Liver (tissue), 9 donors: ENCODE data around the gene PELI3. TPM values are rescaled to one million over a fixed set of nuclear protein-coding genes. Genes with fewer than 3 reads are reported as not detected.
A peak's percentile ranks its signal among the peaks of the same experiment; 100 is the strongest.

ENCODE experiments used
- DNase-seq: peaks from one replicate; pipeline ENCODE4 v3.0.0-alpha.2; 2017; ENCODE audit warnings: low spot score
- H3K27ac ChIP-seq, 2 donors: one replicate each; pipeline ENCODE4 v1.7.0; 2013; ENCODE audit warnings: inconsistent platforms in 2 of 2, low read length in 2 of 2, control low read depth in 1 of 2, low read depth in 1 of 2, mild to moderate bottlenecking in 1 of 2
- H3K27me3 ChIP-seq, 4 donors: one replicate each; pipeline versions ENCODE4 v1.6.1 to v1.7.0; 2013; ENCODE audit warnings: low read length in 3 of 4, inconsistent platforms in 1 of 4, mild to moderate bottlenecking in 1 of 4, moderate library complexity in 1 of 4; ENCODE audit not compliant: control insufficient read depth in 4 of 4, insufficient read depth in 4 of 4
- H3K36me3 ChIP-seq, 4 donors: one replicate each; pipeline versions ENCODE4 v1.6.1 to v1.7.0; 2013; ENCODE audit warnings: low read length in 3 of 4, mild to moderate bottlenecking in 3 of 4, low read depth in 1 of 4, moderate library complexity in 1 of 4; ENCODE audit not compliant: control insufficient read depth in 4 of 4, insufficient read depth in 3 of 4
- H3K4me1 ChIP-seq, 4 donors: one replicate each; pipeline versions ENCODE4 v1.6.1 to v1.7.0; 2013; ENCODE audit warnings: low read length in 3 of 4, mild to moderate bottlenecking in 3 of 4, moderate library complexity in 1 of 4; ENCODE audit not compliant: control insufficient read depth in 4 of 4, insufficient read depth in 4 of 4
- H3K4me3 ChIP-seq, 3 donors: one replicate each; pipeline versions ENCODE4 v1.6.1 to v1.7.0; 2013; ENCODE audit warnings: low read length in 3 of 3, control low read depth in 1 of 3, low read depth in 1 of 3, mild to moderate bottlenecking in 1 of 3
- H3K9ac ChIP-seq, 2 donors: one replicate each; pipeline ENCODE4 v1.7.0; 2013; ENCODE audit warnings: low read length in 2 of 2, mild to moderate bottlenecking in 2 of 2, moderate library complexity in 2 of 2, control low read depth in 1 of 2, low read depth in 1 of 2
- H3K9me3 ChIP-seq, 4 donors: one replicate each; pipeline versions ENCODE4 v1.6.1 to v1.7.0; 2013; ENCODE audit warnings: low read length in 3 of 4; ENCODE audit not compliant: control insufficient read depth in 4 of 4
- EGR1 ChIP-seq, 2 donors: IDR thresholded peaks; 2 replicates each; pipeline ENCODE4 v1.6.1; 2016 to 2018; ENCODE audit warnings: antibody characterized with exemption in 2 of 2, low read depth in 2 of 2
- FOXA1 ChIP-seq: IDR thresholded peaks from 2 replicates; pipeline ENCODE4 v1.6.1; 2016; ENCODE audit warnings: antibody characterized with exemption
- FOXA2 ChIP-seq: IDR thresholded peaks from 2 replicates; pipeline ENCODE4 v1.6.1; 2016; ENCODE audit warnings: antibody characterized with exemption
- GABPA ChIP-seq, 2 donors: IDR thresholded peaks in 1 of 2; conservative IDR thresholded peaks in 1 of 2; 2 replicates each; pipeline ENCODE4 v1.6.1; 2016; ENCODE audit warnings: antibody characterized with exemption in 2 of 2, mild to moderate bottlenecking in 1 of 2, moderate library complexity in 1 of 2
- HNF4A ChIP-seq, 2 donors: conservative IDR thresholded peaks; 2 replicates each; pipeline ENCODE4 v1.6.1; 2016; ENCODE audit warnings: antibody characterized with exemption in 2 of 2, mild to moderate bottlenecking in 2 of 2
- HNF4G ChIP-seq: IDR thresholded peaks from 2 replicates; pipeline ENCODE4 v1.6.1; 2016; ENCODE audit warnings: antibody characterized with exemption
- JUND ChIP-seq, 2 donors: IDR thresholded peaks; 2 replicates each; pipeline ENCODE4 v1.6.1; 2016; ENCODE audit warnings: antibody characterized with exemption in 2 of 2
- NR2F2 ChIP-seq: IDR thresholded peaks from 2 replicates; pipeline ENCODE4 v1.6.1; 2016; ENCODE audit warnings: antibody characterized with exemption
- RAD21 ChIP-seq, 2 donors: IDR thresholded peaks; 2 replicates each; pipeline ENCODE4 v1.6.1; 2016; ENCODE audit warnings: antibody characterized with exemption in 2 of 2, mild to moderate bottlenecking in 2 of 2
- RXRA ChIP-seq, 2 donors: IDR thresholded peaks; 2 replicates each; pipeline ENCODE4 v1.6.1; 2017 to 2018; ENCODE audit warnings: antibody characterized with exemption in 2 of 2, mild to moderate bottlenecking in 1 of 2
- SP1 ChIP-seq: IDR thresholded peaks from 2 replicates; pipeline ENCODE4 v1.6.1; 2018; ENCODE audit warnings: antibody characterized with exemption, mild to moderate bottlenecking
- TAF1 ChIP-seq: conservative IDR thresholded peaks from 2 replicates; pipeline ENCODE4 v1.6.1; 2016; ENCODE audit warnings: antibody characterized with exemption, mild to moderate bottlenecking
- YY1 ChIP-seq: IDR thresholded peaks from 2 replicates; pipeline ENCODE4 v1.6.1; 2016; ENCODE audit warnings: antibody characterized with exemption, mild to moderate bottlenecking
- WGBS: extraction: QIAGEN DNeasy Blood & Tissue Kit; methylation state at CpG from one replicate; pipeline ENCODE4 v1.1.7; 2013; 5-methylcytosine and 5-hydroxymethylcytosine counted together
- polyA plus RNA-seq, 2 donors: library from polyadenylated mRNA; stranded (reverse) in 1 of 2; unstranded in 1 of 2; fragments of 200-250 nt in 1 of 2; fragments of >200 nt in 1 of 2; fragmentation: Nextera tagmentation in 1 of 2; extraction: Ambion mirVana in 1 of 2; gene quantifications; one replicate each; pipeline versions ENCODE4 v1.2.1 to v1.2.3, GENCODE V29; 2013 to 2015
- total RNA-seq, 2 donors: library from RNA; depleted of rRNA; stranded (reverse); fragments of >200 nt; gene quantifications; one replicate each; pipeline ENCODE4 v1.2.3, GENCODE V29; 2014
- TF ChIP-seq, protein P1 (sequence below): IDR thresholded peaks from 2 replicates; pipeline ENCODE4 v1.6.1; 2016; ENCODE audit warnings: antibody characterized with exemption
- TF ChIP-seq, protein P2 (sequence below): IDR thresholded peaks from 2 replicates; pipeline ENCODE4 v1.6.1; 2016; ENCODE audit warnings: antibody characterized with exemption, mild to moderate bottlenecking
- TF ChIP-seq, protein P3 (sequence below): IDR thresholded peaks from 2 replicates; pipeline ENCODE4 v1.6.1; 2016; ENCODE audit warnings: antibody characterized with exemption
- TF ChIP-seq, protein P4 (sequence below): IDR thresholded peaks from 2 replicates; pipeline ENCODE4 v1.6.1; 2016; ENCODE audit warnings: antibody characterized with exemption
- TF ChIP-seq, protein P5 (sequence below): fragments of 150-350 bp; IDR thresholded peaks from 2 replicates; pipeline ENCODE4 v1.5.1; 2017; ENCODE audit warnings: improper control_type of control experiment, low read depth, low read length; ENCODE audit not compliant: missing input control
- donor health status: healthy.
- donor health status: healthy.
- donor health status: healthy.
- donor health status: healthy.
- donor health status: healthy.

The PELI3 gene
- total and polyA plus RNA-seq, 4 donors: 1.7 to 5.4 (median 2.1) TPM

DNA sequence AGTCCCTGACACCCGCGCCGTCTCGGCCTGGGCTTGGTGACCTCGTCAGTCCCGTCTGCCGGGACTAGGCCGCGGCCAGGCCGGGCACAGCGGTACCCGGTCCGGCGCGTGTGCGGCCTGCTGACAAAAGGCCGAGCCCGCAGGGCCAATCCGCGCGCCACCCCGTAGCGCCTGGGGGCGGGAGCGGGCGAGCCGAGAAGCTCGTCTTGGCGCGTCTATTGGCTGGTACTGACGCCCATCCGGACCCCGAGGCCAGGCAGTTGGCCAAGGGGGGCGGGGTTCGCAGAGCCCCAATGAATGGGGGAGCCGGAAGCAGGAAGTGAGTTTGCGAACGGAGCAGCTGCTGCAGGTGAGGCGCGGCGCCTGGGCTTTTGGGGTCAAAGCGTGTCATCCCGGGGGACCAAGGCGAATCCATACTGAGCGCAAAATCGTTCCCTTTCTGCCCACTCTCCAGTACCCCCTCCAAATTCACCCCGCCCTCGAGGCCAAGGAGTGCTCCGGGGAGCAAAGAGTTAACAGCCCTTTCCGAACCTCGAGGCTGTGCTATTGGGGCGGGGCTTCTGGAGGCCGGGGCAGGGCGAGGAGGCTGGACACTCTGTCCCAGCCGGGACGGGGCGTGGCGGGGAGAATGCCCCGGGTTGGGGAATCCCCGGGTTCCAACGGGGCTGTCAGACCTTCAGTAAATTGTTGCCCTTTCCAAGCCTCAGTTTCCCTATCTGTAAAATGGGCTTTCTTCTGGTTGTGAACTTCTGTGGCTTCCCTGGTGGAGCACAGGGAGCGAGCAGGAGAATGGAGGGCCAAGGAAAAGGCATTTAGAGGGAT, 13.6 kb downstream of the PELI3 start, which contains the start of gene DPP3:
TSS of gene DPP3 (plus strand) at position 318 of the 822 bp plus-strand sequence. CDS start 1,767 bp downstream, outside the sequence.
- 1% methylated on average over 62 of the region's 62 CpGs for WGBS
- peaks cover 2 to 16% (median 13%) of the 10 kb centered on the region in 4 donors for H3K4me1 ChIP-seq
- peak within 1 kb of the TSS; percentile 76 to 81 for H3K9ac ChIP-seq
- peak; percentile 96 for DNase-seq
- no peaks in the 10 kb centered on the region for H3K27me3 ChIP-seq
- peak within 1 kb of the TSS; percentile 70 to 88 (median 87) for H3K4me3 ChIP-seq
- TF ChIP-seq HNF4G (no peak), EGR1 (IDR thresholded peaks at IDR 0.05; ENCODE audit: low read depth in 2 of 2) (no peak), SP1 (peak; percentile 83), HNF4A (conservative IDR thresholded peaks at IDR 0.05) (peak in 1 of 2 donors; percentile 28), FOXA2 (no peak), RAD21 (IDR thresholded peaks at IDR 0.05) (no peak), GABPA (IDR thresholded peaks at IDR 0.05 in 1 of 2, conservative IDR thresholded peaks at IDR 0.05 in 1 of 2) (peak; percentile 61 to 89), YY1 (peak; percentile 42), RXRA (IDR thresholded peaks at IDR 0.05) (peak; percentile 51 to 80), FOXA1 (no peak), TAF1 (no peak), JUND (IDR thresholded peaks at IDR 0.05) (no peak), NR2F2 (no peak)
- TF ChIP-seq, protein P1, sequence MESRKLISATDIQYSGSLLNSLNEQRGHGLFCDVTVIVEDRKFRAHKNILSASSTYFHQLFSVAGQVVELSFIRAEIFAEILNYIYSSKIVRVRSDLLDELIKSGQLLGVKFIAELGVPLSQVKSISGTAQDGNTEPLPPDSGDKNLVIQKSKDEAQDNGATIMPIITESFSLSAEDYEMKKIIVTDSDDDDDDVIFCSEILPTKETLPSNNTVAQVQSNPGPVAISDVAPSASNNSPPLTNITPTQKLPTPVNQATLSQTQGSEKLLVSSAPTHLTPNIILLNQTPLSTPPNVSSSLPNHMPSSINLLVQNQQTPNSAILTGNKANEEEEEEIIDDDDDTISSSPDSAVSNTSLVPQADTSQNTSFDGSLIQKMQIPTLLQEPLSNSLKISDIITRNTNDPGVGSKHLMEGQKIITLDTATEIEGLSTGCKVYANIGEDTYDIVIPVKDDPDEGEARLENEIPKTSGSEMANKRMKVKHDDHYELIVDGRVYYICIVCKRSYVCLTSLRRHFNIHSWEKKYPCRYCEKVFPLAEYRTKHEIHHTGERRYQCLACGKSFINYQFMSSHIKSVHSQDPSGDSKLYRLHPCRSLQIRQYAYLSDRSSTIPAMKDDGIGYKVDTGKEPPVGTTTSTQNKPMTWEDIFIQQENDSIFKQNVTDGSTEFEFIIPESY: no peak
- TF ChIP-seq, protein P2, sequence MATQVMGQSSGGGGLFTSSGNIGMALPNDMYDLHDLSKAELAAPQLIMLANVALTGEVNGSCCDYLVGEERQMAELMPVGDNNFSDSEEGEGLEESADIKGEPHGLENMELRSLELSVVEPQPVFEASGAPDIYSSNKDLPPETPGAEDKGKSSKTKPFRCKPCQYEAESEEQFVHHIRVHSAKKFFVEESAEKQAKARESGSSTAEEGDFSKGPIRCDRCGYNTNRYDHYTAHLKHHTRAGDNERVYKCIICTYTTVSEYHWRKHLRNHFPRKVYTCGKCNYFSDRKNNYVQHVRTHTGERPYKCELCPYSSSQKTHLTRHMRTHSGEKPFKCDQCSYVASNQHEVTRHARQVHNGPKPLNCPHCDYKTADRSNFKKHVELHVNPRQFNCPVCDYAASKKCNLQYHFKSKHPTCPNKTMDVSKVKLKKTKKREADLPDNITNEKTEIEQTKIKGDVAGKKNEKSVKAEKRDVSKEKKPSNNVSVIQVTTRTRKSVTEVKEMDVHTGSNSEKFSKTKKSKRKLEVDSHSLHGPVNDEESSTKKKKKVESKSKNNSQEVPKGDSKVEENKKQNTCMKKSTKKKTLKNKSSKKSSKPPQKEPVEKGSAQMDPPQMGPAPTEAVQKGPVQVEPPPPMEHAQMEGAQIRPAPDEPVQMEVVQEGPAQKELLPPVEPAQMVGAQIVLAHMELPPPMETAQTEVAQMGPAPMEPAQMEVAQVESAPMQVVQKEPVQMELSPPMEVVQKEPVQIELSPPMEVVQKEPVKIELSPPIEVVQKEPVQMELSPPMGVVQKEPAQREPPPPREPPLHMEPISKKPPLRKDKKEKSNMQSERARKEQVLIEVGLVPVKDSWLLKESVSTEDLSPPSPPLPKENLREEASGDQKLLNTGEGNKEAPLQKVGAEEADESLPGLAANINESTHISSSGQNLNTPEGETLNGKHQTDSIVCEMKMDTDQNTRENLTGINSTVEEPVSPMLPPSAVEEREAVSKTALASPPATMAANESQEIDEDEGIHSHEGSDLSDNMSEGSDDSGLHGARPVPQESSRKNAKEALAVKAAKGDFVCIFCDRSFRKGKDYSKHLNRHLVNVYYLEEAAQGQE: peak; percentile 60
- TF ChIP-seq, protein P3, sequence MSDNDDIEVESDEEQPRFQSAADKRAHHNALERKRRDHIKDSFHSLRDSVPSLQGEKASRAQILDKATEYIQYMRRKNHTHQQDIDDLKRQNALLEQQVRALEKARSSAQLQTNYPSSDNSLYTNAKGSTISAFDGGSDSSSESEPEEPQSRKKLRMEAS: peak; percentile 79
- TF ChIP-seq, protein P4, sequence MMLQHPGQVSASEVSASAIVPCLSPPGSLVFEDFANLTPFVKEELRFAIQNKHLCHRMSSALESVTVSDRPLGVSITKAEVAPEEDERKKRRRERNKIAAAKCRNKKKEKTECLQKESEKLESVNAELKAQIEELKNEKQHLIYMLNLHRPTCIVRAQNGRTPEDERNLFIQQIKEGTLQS: no peak
- TF ChIP-seq, protein P5, sequence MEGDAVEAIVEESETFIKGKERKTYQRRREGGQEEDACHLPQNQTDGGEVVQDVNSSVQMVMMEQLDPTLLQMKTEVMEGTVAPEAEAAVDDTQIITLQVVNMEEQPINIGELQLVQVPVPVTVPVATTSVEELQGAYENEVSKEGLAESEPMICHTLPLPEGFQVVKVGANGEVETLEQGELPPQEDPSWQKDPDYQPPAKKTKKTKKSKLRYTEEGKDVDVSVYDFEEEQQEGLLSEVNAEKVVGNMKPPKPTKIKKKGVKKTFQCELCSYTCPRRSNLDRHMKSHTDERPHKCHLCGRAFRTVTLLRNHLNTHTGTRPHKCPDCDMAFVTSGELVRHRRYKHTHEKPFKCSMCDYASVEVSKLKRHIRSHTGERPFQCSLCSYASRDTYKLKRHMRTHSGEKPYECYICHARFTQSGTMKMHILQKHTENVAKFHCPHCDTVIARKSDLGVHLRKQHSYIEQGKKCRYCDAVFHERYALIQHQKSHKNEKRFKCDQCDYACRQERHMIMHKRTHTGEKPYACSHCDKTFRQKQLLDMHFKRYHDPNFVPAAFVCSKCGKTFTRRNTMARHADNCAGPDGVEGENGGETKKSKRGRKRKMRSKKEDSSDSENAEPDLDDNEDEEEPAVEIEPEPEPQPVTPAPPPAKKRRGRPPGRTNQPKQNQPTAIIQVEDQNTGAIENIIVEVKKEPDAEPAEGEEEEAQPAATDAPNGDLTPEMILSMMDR: no peak
- peaks cover 0 to 10% (median 3%) of the 10 kb centered on the region in 4 donors for H3K36me3 ChIP-seq
- peak within 1 kb of the TSS; percentile 78 to 87 for H3K27ac ChIP-seq
- no peaks in the 10 kb centered on the region for H3K9me3 ChIP-seq
